ENCODE data around the gene HRK. TPM values are rescaled to one million over a fixed set of nuclear protein-coding genes. Genes with fewer than 3 reads are reported as not detected.

HRK gene
- total RNA-seq, 1 experiment from 2014 or later, result 2.6 TPM

GRCh38 chr12:116928504-116928903 lies 47.3 kb upstream of the HRK start:
- Histone ChIP-seq H3K9me3 (ENCODE audit: control insufficient read depth, low read depth, low read length) (no peaks in the 10 kb centered on the region), H3K23ac (ENCODE audit: insufficient read length, low read depth, low read length) (no peak overlapping the region), H3K9ac (ENCODE audit: extremely low read depth, insufficient read length, low read length) (no peak overlapping the region), H2BK12ac (ENCODE audit: insufficient read length, low read depth, low read length) (no peak overlapping the region), H2BK120ac (ENCODE audit: low read depth, low read length, poor library complexity, severe bottlenecking) (no peak overlapping the region), H3K4ac (ENCODE audit: low read depth, low read length) (no peak overlapping the region), H3K4me1 (ENCODE audit: insufficient read depth, low read length) (no peaks in the 10 kb centered on the region), H4K5ac (ENCODE audit: insufficient read length, low read depth, low read length) (no peak overlapping the region), H2BK15ac (ENCODE audit: low read depth, low read length) (no peak overlapping the region), H2AK5ac (ENCODE audit: insufficient read length, low read length) (no peak overlapping the region), H3K27me3 (ENCODE audit: insufficient read depth, low read length) (no peaks in the 10 kb centered on the region), H4K20me1 (ENCODE audit: control insufficient read depth, insufficient read depth, insufficient read length) (no peaks in the 10 kb centered on the region), H4K8ac (replicated peaks; ENCODE audit: insufficient read length, low read depth, low read length) (no peak overlapping the region), H3K79me1 (ENCODE audit: insufficient read depth, low read depth, low read length, poor library complexity, severe bottlenecking) (peaks cover 5% of the 10 kb centered on the region), H2BK5ac (ENCODE audit: insufficient read length, low read length) (no peak overlapping the region), H2BK20ac (ENCODE audit: low read depth, low read length, poor library complexity, severe bottlenecking) (no peak overlapping the region), H3K79me2 (ENCODE audit: insufficient read depth, low read length) (no peaks in the 10 kb centered on the region), H3K14ac (ENCODE audit: insufficient read depth, low read length) (no peak overlapping the region), H3K23me2 (ENCODE audit: insufficient read length, low read depth, low read length, poor library complexity, severe bottlenecking) (no peaks in the 10 kb centered on the region), H3K18ac (ENCODE audit: insufficient read length, low read depth, low read length) (no peak overlapping the region), H3K27ac (ENCODE audit: insufficient read length, low read depth, low read length) (no peak overlapping the region), H4K91ac (ENCODE audit: insufficient read length, low read depth, low read length) (no peak overlapping the region), H2AFZ (ENCODE audit: low read length) (no peak overlapping the region), H3K56ac (ENCODE audit: insufficient read length, low read depth, low read length) (no peak overlapping the region), H3K4me2 (ENCODE audit: insufficient read depth, insufficient read length, low read length) (no peak overlapping the region), H3T11ph (ENCODE audit: low read length) (no peak overlapping the region)
- Mint-ChIP-seq H3K36me3 (ENCODE audit: insufficient read depth in 1 of 3, low read depth in 3 of 3) (peaks cover 6 to 20% (median 17%) of the 10 kb centered on the region in 3 experiments; a peak in 6 of 7 replicates), H3K27ac (peak overlapping the region in 2 of 3 experiments; percentile 69 to 86; a peak in 2 of 7 replicates), H3K4me3 (no peak overlapping the region), H3K27me3 (ENCODE audit: low read depth) (no peaks in the 10 kb centered on the region), H3K4me1 (peaks cover 7 to 9% of the 10 kb centered on the region in 2 experiments), H3K9me3 (no peaks in the 10 kb centered on the region)
- TF ChIP-seq CTCF (conservative IDR thresholded peaks at IDR 0.05), result no peak
- no peak for DNase-seq
- no CpG with 5 or more reads among the region's 5 CpGs for WGBS (ENCODE audit: extremely low coverage, insufficient read length, low lambda C conversion rate)
